Daoy (cell line): ENCODE results near the gene GCLM. TPM values are rescaled to one million over a fixed set of nuclear protein-coding genes. Genes with fewer than 3 reads are reported as not detected.

Source experiments
- DNase-seq: peaks from one replicate; pipeline ENCODE4 v3.0.0-alpha.2; 2015; ENCODE audit warnings: low read depth
- total RNA-seq: library from RNA; depleted of rRNA; stranded (reverse); fragments of >200 nt; shearing (Covaris generic); gene quantifications from 2 replicates; pipeline ENCODE4 v1.2.3, GENCODE V29; 2014; rRNA removed

GCLM gene
- total RNA-seq, 1 experiment from 2014 or later: 53.4 TPM

DNA sequence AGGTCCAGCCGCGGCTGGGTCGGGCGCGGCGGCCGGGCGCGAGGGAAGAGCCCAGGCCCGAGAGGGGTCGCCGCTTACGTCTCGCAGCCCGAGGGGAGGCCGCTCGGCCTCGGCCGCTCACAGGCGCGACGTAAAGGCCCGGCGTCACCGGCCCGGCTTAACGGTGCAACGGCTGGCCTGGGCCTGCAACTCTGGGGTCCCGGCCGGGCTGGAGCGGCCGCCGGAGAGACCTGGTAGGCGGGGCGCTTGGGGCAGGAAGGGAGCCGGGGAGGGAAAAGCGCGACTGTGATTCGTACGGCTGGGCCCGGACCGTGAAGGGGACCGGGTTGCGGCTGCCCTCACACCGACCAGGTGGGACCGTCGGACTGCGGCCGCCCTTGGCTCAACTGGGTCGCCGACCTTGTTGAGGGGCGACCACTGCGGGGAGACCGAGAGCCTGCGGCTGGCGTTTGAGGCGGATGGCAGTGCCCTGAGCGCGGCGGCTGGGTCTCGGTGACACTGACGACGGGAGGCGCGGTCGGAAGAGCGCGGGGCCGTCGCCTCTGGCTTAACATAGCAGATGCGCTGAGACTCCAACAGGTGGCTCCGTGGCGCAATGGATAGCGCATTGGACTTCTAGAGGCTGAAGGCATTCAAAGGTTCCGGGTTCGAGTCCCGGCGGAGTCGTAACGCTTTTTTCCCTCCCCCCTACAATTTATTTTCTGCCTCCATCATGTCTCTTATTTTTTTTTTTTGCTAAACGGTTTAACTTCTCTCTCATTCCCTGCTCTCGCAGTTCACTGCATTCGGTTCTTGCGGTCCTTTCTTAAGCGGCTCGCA lies 62.0 kb downstream of the GCLM start:
- DNase-seq: peak; percentile 96

DNA sequence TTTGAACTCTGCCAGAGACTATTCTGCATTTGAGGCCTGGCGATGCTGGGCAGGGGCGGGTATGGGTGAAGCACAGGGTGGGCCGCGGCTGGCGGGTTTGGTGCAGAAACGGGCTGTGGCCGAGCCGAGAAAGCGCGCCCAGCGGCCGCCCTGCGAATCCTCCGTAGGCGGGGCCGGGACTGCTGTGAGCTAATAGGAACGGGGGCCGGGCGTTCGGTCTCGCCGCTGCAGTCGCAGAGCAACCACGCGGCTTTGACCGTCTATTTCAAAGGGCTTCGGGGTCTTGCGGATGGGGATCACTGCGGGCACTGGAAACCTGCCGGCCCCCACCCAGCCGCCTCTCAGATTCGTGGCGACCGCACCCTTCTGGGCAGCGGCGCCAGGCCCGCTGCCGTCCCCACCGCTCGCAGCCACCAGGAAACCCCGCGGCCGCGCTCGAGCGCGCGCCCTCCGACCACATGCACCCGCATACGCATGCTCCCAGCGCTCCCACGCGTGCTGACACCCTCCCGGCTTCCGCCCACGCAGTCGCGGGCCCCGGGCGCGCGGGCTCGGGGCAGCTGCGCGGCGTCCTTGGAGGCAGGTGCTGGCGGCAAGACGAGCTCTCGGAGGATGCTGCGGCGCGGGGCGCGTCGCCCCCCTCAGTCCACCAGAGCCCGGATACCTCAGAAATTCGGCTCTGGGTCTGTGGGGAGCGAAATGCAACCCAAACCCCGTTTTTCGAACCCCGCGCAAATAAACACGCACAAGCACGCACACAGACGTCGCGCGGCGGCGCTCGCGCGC lies 62.8 kb downstream of the GCLM start:
- DNase-seq: peak; percentile 95

DNA sequence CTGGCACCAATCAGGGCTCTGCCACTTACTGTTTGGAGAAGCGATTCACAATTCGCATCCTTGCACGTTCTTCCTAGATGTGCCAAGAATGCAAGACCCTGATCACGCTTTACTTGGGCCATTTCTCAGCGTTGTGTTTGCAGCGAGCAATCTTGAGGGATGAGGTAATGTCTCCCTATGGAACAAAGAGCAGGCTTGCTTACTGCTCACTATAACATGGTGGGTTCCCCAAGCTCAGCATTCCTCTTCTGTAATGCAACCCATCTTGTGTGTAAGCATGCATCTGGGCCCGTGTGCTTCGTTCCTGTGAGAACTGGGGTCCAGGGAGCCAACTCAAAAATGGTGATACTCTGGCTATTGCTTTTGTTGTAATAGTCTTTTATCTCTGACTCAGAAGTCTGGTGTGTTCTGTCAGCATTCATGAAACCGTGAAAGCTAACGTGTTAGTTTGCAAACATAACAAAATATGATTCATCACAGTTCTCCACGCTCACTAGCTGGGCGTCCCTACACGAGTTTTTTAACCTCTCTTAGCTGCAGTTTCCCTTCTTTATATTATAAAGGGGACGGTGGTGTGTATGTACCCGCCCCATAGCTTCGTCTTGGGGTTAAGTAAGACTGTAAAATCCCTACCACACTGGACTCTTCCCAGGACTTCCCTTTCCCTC lies 63.6 kb downstream of the GCLM start:
- DNase-seq: peak; percentile 90

DNA sequence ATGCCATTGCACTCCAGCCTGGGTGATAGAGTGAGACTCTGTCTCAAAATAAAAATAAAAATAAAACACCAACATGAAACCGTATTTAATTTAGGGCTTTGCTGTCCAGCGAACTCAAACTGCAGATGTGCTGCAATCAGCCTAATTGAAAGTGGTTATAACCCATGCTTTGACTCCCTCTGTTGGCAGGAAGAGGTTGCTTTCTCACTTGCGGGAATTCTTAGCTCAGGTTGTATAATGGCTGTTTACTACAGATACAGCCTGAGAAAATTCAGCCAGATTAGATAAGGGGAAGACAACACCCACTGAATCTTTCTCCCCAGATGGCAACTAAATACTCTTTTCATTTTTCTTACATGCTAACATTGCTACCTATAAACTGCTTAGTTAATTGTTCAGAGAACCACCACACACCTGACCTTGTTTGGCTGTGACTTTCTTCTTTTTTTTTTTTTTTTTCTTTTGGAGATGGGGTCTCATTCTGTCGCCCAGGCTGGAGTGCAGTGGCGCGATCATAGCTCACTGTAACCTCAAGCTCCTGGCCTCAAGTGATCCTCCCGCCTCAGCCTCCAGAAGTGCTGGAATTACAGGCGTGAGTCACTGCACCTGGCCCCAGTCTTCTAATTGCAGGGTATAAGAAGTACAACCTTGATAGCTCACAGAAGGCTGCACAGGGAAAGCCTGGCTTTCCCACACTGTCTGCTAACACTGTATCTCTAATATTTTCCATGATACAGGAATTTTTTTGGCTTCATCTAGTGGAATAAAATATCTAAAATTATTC lies 64.8 kb downstream of the GCLM start:
- DNase-seq: peak; percentile 84

DNA sequence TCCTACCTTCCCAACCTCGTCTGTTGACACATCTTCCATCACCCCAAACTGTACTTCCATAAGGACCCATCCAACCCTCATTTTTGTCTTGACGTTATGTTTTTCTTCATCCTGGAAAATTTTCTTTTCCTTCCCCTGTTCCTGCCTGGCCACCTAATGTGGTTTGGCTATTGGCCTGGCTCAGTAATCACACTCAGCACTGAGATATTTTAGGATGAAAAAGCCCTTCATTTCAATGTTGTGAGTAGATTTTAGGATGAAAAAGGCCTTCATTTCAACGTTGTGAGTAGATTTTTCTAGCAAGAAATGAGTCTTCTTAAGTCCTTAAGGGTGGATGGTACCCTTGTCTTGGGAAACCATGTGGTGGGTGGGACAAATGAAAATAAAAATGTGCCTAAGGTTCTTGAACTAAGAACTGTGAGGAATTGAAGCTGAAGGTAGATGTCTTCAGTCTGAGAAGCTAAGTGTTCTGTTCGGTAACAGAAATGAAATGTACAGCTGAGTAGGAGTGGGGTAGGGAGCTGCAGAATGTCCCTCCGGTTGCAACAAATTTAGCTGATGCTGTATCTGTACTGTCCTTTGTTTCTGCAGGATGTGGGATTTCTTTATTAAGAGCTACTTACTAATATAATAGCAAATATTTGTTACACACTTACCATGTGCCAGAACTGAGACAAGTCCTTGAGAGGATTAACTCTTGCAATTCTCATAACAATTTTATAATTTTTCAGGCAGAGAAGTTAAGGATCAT lies 66.3 kb downstream of the GCLM start:
- DNase-seq: no peak

DNA sequence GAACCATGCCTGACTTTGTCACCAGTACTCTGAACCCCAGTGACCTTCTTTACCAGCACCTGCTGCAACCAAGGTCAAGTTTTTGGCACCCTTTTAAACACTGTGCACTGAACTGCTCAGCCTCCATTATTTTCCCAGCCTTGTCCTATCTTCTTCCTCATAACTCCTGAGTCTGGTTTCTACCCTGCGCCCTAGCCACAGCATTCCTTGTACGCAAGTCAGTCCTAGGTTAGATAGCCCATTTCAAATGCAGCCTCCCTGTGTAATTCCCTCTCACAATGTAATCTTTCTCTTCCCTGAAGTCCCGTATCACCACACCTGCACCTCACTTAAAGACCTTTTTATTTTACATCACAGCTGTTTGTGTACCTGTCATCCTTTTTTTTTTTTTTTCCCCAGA lies 67.5 kb downstream of the GCLM start:
- no peak for DNase-seq

DNA sequence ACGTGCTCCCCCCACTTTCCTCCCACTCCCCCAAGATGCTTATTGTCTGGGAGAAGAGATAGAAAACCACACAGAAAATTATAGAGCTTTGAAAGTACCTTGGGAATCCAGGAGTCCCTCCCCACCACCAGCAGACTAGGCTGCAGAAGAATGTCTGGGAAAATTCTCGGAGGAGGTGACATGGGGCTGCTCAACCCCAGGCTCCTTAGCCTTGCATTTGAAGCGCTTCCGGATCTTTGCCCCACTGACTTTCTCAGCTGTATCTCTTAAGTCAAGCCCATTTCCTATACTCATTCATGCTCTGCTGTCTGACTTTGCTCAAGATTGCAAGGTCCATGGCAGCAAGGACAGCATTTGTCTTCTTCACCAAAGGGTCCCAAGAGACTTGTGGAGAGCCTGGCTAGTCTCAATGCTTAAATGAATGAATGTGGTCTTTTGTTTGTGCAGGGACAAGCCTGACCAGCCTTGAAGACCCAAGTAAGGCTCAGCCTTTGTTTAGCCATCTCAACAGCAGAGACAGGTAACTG lies 68.2 kb downstream of the GCLM start:
- DNase-seq: no peak

DNA sequence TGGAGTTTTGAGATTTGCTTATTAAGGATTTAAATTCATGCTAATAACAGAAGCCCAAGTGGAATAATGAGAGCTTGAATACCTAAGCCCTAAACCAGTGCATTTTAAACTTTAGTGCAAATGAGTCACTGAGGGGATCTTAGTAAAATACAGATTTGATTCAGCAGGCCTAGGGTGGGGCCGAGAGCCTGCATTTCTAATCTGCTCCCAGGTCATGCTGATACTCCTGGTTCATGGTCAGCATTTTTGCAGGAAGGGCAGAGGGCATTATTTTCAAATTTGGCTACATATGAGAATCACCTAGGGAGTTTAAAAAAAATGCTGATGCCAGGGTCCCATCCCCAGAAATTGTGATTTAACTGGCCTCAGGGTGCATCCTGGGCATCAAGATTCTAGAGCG lies 69.5 kb downstream of the GCLM start:
- DNase-seq: no peak

DNA sequence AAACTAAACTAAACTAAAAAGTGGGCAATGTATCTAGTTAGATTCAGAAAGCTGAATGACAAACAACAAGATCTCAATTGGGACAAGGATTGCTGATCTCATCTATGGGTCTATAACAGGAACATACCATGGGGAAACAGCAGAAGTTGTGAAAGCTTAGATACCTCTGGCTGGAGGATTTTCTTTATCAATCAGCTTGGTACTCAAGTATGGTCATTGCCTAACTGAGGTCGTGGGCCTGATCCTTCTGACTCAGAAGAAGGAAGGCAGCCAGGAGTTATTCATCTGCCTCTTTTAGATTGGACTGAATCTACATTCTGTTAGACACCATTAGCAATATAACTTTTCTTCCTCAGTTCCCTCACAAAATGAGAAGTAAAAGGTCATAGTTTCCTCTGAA lies 69.9 kb downstream of the GCLM start:
- peak; percentile 36 for DNase-seq

DNA sequence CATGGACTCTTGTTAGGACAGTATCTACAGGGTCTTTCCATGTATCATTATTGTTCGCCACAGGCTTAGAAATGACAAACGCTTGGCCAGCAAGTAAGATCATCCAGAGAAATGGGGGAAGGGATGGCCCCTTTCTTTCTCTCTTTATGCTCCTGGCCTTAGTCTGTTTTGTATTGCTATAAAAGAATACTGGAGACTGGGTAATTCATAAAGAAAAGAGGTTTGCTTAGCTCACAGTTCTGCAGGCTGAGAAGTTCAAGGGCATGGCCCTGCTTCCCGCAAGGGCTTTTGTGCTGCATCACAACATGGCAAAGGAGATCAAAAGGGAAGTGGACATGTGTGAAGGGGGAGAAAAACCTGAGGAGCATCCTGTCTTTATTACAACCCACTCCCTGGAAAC lies 71.3 kb downstream of the GCLM start:
- DNase-seq: no peak

Other genes starting within 250 kb of the GCLM start
- gene BCAR3, start 227.6 kb downstream of the GCLM start, total RNA-seq: 70.5 and 78.2 TPM in 2 replicates
- 99.9 and 123 TPM in 2 replicates for gene DNTTIP2, start 30.2 kb downstream of the GCLM start, total RNA-seq
- gene ABCA4, start 211.7 kb upstream of the GCLM start, total RNA-seq: 0.36 and 0.80 TPM in 2 replicates